GM18861 (cell line): ENCODE data around the gene SERTAD2.

Experiments used
- ATAC-seq: cut with Tn5 transposase; IDR thresholded peaks from one replicate; pipeline ENCODE4 v1.9.1; 2021; ENCODE audit not compliant: unreplicated experiment

Gene SERTAD2

DNA sequence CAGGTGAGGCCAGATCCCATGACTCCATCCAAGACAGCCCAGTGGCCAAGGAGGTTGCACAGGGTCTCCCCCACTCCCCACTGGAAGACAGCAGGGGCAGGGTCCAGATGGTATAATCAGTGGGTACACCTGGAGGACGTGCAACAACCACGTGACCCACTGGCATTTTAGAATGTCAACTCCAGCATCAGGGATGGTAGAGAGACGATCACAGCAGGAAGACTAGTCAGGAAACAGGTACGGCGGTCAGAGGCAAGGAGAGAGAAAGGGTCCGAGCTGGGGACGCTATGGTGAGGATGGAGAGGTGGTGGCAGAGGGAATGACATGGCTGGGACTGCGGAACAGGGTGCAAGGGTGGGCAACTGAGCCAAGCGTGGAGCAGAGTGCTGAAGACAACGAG lies 23.0 kb downstream of the SERTAD2 start:
- no peak for ATAC-seq

DNA sequence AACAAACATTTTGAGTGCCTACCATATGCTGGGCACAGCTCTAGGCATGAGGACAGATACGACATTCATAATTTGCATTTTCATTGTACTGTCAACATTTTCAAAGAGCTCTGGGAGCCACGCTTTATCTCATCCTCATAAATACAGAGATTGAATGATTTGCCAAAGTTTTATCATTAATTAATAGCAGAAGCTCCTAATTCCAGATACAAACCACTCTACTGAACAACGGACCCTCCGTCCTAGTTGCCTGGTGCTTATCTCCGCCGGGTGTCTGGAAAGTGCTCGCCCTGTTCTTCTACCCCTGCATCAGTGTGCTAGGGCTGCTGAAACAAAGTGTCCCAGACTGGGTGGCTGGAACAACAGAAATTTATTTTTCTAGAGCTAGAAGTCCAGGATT lies 23.8 kb downstream of the SERTAD2 start:
- ATAC-seq, result no peak

- ATAC-seq, result no peak
Observed at GRCh38 chr2:64629329-64629781, 24.4 kb downstream of the SERTAD2 start.

GRCh38 chr2:64627860-64628841 lies 25.6 kb downstream of the SERTAD2 start:
- no peak for ATAC-seq

DNA sequence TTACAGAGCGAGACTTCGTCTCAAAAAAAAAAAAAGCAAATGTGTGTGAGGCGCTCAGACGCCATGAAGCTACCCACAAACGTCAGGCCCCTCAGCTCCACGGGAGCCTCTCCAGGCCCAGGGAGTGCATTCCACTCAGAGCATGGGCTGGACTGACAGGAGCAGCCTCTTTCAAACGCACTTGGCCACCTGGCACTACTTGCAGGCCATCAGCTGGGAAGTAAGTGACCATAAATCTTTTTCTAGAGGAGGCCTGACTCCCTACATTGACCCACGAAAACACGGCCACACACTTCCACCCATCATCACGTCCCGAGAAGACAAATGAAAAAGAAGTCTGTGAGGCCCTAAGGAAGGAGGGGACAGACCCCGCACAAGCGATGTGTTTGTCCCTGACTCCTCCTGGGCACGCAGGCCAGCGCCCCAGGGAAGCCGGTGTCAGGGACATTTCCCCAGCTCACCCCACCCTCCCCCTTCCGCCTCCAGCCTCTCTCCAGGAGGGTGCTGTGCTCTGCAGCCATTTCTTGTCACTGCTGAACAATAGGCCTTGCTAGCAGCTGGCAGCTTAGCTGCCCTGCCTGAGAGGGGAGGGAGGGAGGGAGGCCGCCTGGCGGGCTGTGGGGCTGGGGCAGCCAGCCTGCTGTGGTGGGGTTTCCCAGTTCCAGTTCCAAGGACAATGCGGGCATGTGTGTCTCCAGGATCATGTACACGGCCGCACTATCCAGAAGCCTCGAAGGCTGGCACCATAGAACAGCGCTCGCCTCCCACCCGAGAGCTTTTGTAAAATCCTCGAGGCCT lies 26.6 kb downstream of the SERTAD2 start:
- ATAC-seq, result no peak

DNA sequence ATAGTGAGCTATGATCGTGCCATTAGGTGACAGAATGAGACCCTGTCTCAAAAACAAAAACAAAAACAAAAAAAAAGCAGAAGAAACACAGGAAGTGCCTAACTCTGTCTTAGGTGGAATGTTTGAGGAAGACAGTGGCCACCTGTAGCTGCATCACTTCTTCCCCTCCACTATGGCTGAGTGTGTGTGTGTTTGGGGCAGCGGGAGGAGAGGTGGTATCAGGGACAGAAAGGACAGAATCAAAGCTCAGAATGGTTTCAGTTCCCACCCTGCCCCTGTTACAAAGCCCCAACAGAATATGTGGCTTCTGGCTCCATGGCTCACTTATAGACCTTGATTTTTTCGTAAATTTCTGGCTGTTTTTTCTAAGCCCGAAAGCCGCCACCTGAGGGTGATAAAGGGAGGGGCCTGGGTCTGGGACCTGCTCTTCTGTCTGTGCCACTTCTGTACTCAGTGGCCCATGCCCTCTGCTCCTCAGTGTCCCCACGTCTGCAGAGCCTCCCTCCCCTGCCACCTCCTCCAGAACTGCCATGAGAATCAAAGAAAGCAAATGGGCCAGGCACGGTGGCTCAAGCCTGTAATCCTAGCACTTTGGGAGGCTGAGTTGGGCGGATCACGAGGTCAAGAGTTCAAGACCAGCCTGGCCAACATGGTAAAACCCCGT lies 27.4 kb downstream of the SERTAD2 start:
- no peak for ATAC-seq

- ATAC-seq, result no peak
Observed at GRCh38 chr2:64625299-64626145, 28.2 kb downstream of the SERTAD2 start.

DNA sequence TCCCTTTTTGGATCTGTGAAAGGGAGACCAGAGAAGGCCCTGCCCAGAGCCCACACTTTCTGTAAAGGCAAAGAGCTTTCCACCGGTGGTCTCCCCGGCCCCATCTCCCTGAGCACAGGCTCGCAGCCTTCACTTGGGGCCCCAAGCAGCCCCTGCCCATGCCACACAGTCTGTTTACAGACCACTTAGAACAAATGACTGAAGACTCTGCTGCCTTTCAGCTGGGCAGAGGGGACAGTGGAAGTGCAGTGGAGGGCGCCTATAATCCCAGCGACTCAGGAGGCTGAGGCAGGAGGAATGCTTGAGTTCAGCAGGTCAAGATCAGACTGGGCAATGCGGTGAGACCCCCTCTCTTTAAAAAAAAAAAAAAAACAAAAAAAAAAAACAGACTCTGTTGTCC lies 28.9 kb downstream of the SERTAD2 start:
- ATAC-seq, result no peak

- no peak for ATAC-seq
Observed at GRCh38 chr2:64624108-64624610, 29.6 kb downstream of the SERTAD2 start.

- no peak for ATAC-seq
Observed at GRCh38 chr2:64623242-64623850, 30.4 kb downstream of the SERTAD2 start.

GRCh38 chr2:64622443-64623241 lies 31.1 kb downstream of the SERTAD2 start:
- ATAC-seq, result no peak

GRCh38 chr2:64620661-64621060 lies 33.1 kb downstream of the SERTAD2 start:
- ATAC-seq, result no peak

- no peak for ATAC-seq
Observed at GRCh38 chr2:64617631-64618151, 36.0 kb downstream of the SERTAD2 start.

- ATAC-seq, result no peak
Observed at GRCh38 chr2:64615844-64616536, 37.7 kb downstream of the SERTAD2 start.

- ATAC-seq, result no peak
Observed at GRCh38 chr2:64615192-64615763, 38.4 kb downstream of the SERTAD2 start.

- no peak for ATAC-seq
Observed at GRCh38 chr2:64613276-64613675, 40.4 kb downstream of the SERTAD2 start.

GRCh38 chr2:64612575-64613195 lies 41.0 kb downstream of the SERTAD2 start:
- no peak for ATAC-seq
